ENCODE measurements around the gene VILL. TPM values are rescaled to one million over a fixed set of nuclear protein-coding genes. Genes with fewer than 3 reads are reported as not detected.
A peak's percentile ranks its signal among the peaks of the same experiment; 100 is the strongest.

The VILL gene
- total and polyA plus RNA-seq, 4 donors: 10.2 to 32.3 (median 22.5) TPM

GRCh38 chr3:37945156-37945806 lies 45.3 kb upstream of the VILL start:
- ATAC-seq (ENCODE audit: insufficient read depth, low FRiP score): no peak
- Histone ChIP-seq H3K27me3 (ENCODE audit: control insufficient read depth in 3 of 3, insufficient read depth in 3 of 3, low read length in 2 of 3) (no peaks in the 10 kb centered on the region), H3K36me3 (ENCODE audit: control insufficient read depth in 4 of 4, insufficient read depth in 4 of 4, low read length in 4 of 4) (peaks cover 0 to 2% (median 0%) of the 10 kb centered on the region in 4 donors), H3K4me1 (ENCODE audit: control insufficient read depth in 5 of 5, insufficient read depth in 5 of 5, low read length in 5 of 5) (peaks cover 26 to 94% (median 67%) of the 10 kb centered on the region in 5 donors), H3K4me3 (no peak overlapping the region), H3K27ac (ENCODE audit: low read depth in 1 of 2, low read length in 1 of 2) (peak overlapping the region; percentile 68 to 88), H3K9ac (ENCODE audit: insufficient read depth in 1 of 2, low read length in 2 of 2) (no peak overlapping the region), H3K9me3 (ENCODE audit: control insufficient read depth in 4 of 4, insufficient read depth in 3 of 4, low read length in 3 of 4) (no peaks in the 10 kb centered on the region)
- no peak for TF ChIP-seq CTCF (IDR thresholded peaks at IDR 0.05; ENCODE audit: control extremely low read depth, extremely low read depth)
- 42 to 56% methylated on average over 6 of the region's 6 CpGs for WGBS, 2 donors
- peak in 2 of 3 donors; percentile 60 to 68 for DNase-seq

- Histone ChIP-seq H3K27ac (ENCODE audit: low read depth in 1 of 2, low read length in 1 of 2) (peak overlapping the region; percentile 41 to 68), H3K4me3 (no peak overlapping the region), H3K4me1 (ENCODE audit: control insufficient read depth in 5 of 5, insufficient read depth in 5 of 5, low read length in 5 of 5) (peaks cover 20 to 90% (median 63%) of the 10 kb centered on the region in 5 donors), H3K36me3 (ENCODE audit: control insufficient read depth in 4 of 4, insufficient read depth in 4 of 4, low read length in 4 of 4) (peaks cover 0 to 2% (median 0%) of the 10 kb centered on the region in 4 donors), H3K27me3 (ENCODE audit: control insufficient read depth in 3 of 3, insufficient read depth in 3 of 3, low read length in 2 of 3) (no peaks in the 10 kb centered on the region), H3K9me3 (ENCODE audit: control insufficient read depth in 4 of 4, insufficient read depth in 3 of 4, low read length in 3 of 4) (no peaks in the 10 kb centered on the region), H3K9ac (ENCODE audit: insufficient read depth in 1 of 2, low read length in 2 of 2) (peak overlapping the region in 1 of 2 donors; percentile 18)
- DNase-seq (peak; percentile 78 to 95 (median 93)), ATAC-seq (ENCODE audit: insufficient read depth, low FRiP score) (peak; percentile 22)
- no peak for TF ChIP-seq CTCF (IDR thresholded peaks at IDR 0.05; ENCODE audit: control extremely low read depth, extremely low read depth)
- 23 to 27% methylated on average over 8 of the region's 8 CpGs for WGBS, 2 donors
Measured at GRCh38 chr3:37945807-37946530, 44.6 kb upstream of the VILL start.

GRCh38 chr3:37946531-37946889 lies 44.1 kb upstream of the VILL start:
- H3K36me3 ChIP-seq (ENCODE audit: control insufficient read depth in 4 of 4, insufficient read depth in 4 of 4, low read length in 4 of 4): no peaks in the 10 kb centered on the region
- H3K4me3 ChIP-seq: no peak overlapping the region
- no peak overlapping the region for H3K9ac ChIP-seq (ENCODE audit: insufficient read depth in 1 of 2, low read length in 2 of 2)
- H3K27me3 ChIP-seq (ENCODE audit: control insufficient read depth in 3 of 3, insufficient read depth in 3 of 3, low read length in 2 of 3): no peaks in the 10 kb centered on the region
- peaks cover 18 to 85% (median 61%) of the 10 kb centered on the region in 5 donors for H3K4me1 ChIP-seq (ENCODE audit: control insufficient read depth in 5 of 5, insufficient read depth in 5 of 5, low read length in 5 of 5)
- H3K9me3 ChIP-seq (ENCODE audit: control insufficient read depth in 4 of 4, insufficient read depth in 3 of 4, low read length in 3 of 4): no peaks in the 10 kb centered on the region
- peak overlapping the region in 1 of 2 donors; percentile 41 for H3K27ac ChIP-seq (ENCODE audit: low read depth in 1 of 2, low read length in 1 of 2)
- 43 to 48% methylated on average over 2 of the region's 2 CpGs for WGBS, 2 donors
- TF ChIP-seq CTCF (IDR thresholded peaks at IDR 0.05; ENCODE audit: control extremely low read depth, extremely low read depth): no peak
- DNase-seq (no peak), ATAC-seq (ENCODE audit: insufficient read depth, low FRiP score) (no peak)

Data from lung (tissue), 12 donors.